NCI-H1436 (cell line): ENCODE data around the gene NME7.
"Not testable (repeated sequence)": the region's sequence is repeated elsewhere in the genome, so short reads cannot be mapped to it uniquely, and the experiment has no call there.

ENCODE experiments used
- DNase-seq: peaks from one replicate; lab custom pipeline; 2025; lab: John Stamatoyannopoulos, UW

NME7 gene

GRCh38 chr1:169305356-169305755 is 62.2 kb downstream of the NME7 start:
- DNase-seq, result no peak

DNA sequence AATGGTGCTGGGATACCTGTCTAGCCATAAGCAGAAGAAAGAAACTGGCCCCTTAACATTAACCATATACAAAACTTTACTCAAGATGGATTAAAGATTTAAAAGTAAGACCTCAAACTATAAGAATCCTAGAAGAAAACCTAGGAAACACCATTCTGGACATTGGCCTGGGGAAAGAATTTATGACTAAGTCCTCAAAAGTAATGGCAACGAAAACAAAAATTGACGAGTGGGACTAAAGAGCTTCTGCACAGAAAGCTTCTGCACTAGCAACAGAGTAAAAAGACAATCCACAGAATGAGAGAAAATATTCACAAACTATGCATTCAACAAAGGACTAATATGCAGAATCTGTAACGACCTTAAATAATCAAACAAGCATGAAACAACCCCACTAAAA is 66.7 kb downstream of the NME7 start:
- no peak for DNase-seq

- no peak for DNase-seq
Measured at GRCh38 chr1:169298441-169298840, 69.2 kb downstream of the NME7 start.

DNA sequence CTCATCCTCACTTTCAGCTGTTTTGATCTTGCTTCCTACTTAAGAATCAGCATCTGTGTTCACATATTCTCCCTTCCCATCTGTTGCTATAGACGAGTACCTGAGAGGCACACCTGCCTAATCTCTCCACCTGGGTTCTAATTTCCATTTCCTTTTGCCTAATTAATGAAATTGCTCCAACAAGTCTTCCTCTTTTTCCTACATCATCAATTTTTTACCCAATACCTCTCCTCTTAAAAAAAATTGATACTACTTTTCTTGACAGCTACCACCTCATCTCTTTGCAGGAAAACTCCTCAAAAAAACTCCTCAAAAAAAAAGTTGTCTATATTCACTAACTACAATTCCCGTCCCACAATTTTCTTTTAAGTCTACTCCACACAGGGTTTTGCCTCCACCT is 71.8 kb downstream of the NME7 start:
- DNase-seq, result no peak

GRCh38 chr1:169295425-169295824 is 72.2 kb downstream of the NME7 start:
- no peak for DNase-seq

DNA sequence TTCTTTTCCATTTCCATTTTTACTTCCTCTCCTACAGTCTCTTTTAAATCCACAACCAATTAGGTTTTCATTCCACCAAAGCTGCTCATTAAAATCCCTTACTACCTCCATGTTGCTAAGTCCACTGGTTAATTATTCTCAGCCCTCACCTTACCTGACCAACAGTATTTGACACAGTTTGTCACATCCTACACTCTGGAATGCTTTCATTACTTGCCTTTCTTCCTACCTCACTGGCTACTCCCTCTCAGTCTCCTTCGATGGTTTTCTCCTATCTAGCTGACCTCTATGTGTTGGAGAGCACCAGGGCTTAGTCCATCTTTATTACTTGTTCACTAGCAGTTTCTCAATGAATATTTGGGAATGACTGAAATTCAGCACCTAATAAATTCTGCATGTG is 78.6 kb downstream of the NME7 start:
- no peak for DNase-seq

DNA sequence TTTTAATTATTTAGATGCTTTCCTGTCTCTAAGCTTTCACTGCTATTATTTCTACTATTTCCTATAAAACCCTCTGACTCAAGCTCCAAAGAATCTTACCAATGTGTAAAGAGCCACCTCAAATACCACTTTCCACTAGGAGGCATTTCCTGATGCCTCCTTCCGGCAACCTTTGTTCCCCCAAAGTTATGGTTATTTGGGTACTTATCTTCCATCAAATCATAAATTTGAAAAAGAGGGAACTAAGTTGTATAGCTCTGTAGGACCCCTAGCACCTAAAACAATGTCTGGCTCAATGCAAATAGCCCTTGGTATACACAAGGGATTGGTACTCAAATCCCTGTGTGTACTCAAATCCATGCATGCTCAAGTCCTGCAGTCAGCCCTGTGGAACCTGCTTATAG is 79.6 kb downstream of the NME7 start:
- no peak for DNase-seq

DNA sequence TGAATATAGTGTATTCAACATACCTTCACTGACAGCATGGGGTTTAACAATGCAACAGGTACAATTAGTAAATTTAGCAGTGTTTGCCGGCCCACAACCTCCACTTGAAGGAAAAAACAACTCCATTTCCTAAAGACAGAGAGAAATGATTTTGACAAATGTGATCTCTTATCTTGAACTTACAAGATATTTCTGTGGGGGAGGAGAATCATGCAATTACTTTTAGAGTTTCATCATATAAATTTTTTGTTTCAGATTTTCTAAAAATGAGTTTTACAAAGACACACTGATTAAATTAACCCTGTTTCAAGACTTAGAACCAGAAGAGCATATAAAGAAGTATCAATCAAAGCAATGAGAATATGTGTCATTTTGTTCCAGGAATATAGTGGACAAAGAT is 80.3 kb downstream of the NME7 start:
- DNase-seq, result no peak

- not testable (repeated sequence) for DNase-seq
Measured at GRCh38 chr1:169281562-169281961, 86.0 kb downstream of the NME7 start.

- DNase-seq, result no peak
Measured at GRCh38 chr1:169271098-169271497, 96.5 kb downstream of the NME7 start.

DNA sequence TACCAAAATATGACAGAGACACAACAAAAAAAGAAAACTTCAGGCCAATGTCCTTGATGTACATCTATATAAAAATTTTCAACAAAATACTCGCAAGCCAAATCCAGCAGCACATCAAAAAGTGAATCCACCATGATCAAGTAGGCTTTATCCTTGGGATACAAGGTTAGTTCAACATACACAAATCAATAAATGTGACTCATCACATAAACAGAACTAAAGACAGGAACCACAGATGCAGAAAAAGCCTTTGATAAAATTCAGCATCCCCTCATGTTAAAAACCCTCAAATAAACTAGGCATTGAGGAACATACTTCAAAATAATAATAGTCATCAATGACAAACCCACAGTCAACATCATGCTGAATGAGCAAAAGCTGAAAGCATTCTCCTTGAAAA is 101.5 kb downstream of the NME7 start:
- no peak for DNase-seq

GRCh38 chr1:169263059-169263458 is 104.5 kb downstream of the NME7 start:
- DNase-seq, result no peak

DNA sequence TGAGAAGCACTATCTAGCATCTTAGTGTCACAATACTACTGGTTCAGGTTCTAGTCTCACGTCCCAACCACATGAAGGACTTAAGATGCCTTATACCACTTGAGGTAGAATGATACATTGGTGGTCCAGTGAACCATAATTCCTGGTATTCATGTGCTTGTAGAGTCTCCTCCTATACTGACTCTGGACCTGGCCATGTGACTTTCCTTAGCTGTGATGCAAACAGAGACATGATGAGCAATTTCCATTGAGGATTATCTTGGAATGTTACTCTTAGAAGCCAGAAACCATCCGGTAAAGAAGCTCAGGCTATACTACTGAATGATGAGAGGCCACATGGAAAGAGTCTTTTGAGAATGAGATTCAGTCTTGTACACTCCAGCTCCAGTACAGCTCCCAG is 105.7 kb downstream of the NME7 start:
- no peak for DNase-seq

- no peak for DNase-seq
Measured at GRCh38 chr1:169260478-169261151, 107.0 kb downstream of the NME7 start.

GRCh38 chr1:169259816-169260215 is 107.8 kb downstream of the NME7 start:
- DNase-seq, result no peak

DNA sequence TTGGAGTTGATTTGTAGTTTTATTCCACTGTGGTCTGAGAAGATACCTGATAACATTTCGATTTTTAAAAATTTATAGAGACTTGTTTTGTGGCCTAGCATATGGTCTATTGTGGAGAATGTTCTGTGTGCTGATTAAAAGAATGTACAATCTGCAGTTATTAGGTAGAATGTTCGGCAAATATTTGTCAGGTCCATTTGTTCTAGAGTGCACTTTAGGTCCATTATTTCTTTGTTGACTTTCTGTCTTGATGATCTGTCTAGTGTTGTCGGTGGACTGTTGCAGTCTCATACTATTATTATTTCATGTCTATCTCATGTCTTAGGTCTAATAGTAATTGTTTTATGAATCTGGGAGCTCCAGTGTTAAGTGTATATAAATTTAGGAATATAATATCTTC is 116.8 kb downstream of the NME7 start:
- DNase-seq, result no peak

- no peak for DNase-seq
Measured at GRCh38 chr1:169250022-169250421, 117.6 kb downstream of the NME7 start.

DNA sequence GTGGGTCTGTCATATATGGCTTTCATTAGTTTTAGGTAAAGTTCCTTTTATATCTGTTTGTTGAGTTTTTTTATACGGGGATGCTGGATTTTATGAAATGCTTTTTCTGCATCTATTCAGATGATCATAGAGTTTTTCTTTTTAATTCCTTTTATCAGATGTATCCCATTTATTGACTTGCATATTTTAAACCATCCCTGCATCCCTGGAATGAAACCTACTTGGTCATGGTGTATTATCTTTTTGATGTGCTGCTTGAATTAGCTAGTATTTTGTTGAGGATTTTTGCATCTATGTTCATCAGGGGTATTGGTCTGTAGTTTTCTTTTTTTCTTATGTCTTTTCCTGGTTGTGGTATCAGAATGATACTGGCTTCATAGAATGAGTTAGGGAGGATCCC is 118.0 kb downstream of the NME7 start:
- DNase-seq, result no peak

GRCh38 chr1:169245706-169246105 is 121.9 kb downstream of the NME7 start:
- DNase-seq, result peak; percentile 46

DNA sequence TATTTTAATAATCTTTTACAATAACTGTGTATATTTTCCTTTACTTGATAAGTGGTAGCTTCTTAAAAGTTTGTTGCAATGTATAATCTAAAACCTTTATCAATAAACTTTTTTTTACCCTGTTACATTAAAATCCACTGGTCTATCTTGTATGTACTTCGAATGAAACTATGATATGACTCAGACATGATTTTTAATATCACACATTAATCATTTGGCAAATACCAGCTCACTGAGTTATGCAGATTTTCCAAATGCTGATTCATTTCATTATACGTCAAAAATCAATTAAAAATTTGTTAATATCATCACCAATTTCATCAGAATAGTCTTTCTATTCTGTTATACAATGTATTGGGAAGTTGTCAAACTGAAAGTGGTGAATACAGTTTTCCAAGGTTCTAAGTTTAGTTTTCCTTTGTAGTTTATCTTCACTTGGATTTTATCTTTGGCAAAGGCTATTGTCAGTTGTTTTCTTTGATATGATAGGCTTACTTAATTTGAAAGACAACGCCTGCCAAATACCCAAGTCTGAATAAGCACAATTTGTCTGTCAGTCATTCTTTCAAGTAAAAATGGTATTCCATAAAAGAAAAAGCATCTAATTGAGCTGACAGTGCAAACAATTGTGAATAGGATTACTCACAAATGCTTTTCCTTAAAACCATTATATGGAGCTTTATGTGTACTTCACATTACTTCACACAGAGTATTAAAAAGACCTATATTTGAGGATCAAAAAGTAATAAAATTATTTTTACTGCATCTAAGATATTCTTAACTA is 127.0 kb downstream of the NME7 start:
- no peak for DNase-seq

GRCh38 chr1:169236880-169237279 is 130.7 kb downstream of the NME7 start:
- DNase-seq, result no peak

GRCh38 chr1:169236143-169236542 is 131.5 kb downstream of the NME7 start:
- no peak for DNase-seq

DNA sequence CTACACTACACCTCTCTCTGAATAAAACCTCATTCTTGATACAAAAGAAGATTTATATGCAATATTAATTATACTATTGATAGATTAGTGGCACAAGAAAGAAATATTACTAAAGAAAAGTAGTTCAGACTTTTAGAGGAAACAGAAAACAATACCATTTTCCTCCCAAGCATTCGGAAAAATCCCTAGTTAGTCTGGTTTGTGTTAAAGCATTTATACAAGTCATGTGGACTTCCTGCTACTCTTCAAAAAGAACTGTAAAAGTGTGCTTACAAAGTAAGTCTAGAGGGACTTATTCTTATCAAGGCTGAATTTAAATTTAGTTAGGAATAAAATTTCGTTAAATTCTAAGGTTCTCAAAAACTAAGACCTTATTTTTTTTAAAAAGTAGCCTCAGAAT is 132.0 kb downstream of the NME7 start:
- no peak for DNase-seq

GRCh38 chr1:169234780-169235179 is 132.8 kb downstream of the NME7 start:
- no peak for DNase-seq
